ENCODE measurements around the gene CDYL.

The CDYL gene

GRCh38 chr6:4910037-4910760, 134.0 kb downstream of the CDYL start:
- no peak for DNase-seq

GRCh38 chr6:4912559-4912958, 136.4 kb downstream of the CDYL start:
- DNase-seq, result no peak

DNA sequence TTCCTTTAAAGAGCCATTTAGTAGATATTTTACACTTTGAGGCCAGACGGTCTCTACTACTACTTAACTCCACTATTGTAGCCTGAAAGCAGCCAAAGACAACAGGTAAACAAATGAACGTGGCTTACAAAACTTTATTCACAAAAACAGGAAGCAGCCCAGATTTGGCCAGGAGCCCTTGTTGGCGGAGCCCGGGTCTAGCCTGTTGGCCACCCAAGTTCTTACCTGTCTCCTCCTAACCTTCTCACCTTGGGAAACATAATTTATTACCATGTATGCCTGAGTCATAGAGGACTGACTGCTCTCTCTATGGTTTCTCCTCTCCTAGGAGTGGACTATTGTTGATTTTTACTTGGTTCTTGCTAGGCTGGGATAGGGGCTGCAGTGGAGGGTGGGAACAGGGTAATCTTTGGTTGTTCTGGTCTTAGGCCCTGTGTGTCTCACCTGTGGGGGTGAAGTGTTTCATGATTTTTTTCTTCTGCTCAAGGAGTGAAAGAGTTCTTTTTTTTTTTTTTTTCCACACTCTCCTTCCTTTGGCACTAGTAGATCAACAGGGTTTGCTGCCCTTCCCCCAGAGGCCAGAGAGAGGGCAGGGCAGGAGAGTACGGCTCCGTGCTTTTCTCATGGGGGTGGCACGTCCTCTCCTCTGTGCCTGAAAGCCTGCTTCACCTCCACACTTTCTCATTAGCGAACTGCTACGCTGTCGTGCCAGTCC, 137.7 kb downstream of the CDYL start:
- no peak for DNase-seq

DNA sequence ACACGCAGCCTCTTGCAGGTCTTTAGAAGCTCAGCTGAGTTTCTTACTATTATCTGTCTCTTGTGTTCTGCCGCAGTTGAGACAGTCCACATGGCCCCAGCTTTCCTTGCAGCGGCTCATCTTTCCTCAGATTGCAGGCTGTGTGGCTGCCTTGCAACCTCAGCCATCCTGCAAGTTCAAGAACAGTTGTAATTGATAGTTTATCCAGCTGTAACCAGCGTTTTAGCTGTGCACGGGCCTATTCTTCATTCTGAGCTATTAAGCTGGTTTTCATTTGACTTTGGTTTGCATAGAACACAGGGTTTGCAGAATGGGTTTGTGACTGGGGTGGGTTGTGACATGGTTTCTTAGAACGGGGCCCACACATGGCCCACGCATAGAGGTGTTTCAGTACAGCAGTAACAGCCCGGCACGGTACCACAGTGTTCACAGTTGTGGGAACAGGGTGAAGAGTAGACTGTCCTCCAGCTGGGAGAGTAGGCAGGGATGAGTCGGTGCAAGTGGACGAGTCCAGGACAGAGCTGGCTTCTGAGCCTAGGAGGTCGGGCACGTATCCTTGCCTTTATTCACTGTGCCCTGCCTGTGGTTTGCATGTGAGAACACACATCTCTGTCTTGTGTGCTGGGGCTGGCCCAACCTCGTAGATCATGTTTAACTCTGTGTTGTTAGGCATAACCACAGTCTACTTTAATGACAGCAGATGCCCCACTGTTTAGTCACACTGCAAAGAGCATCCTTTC, 138.4 kb downstream of the CDYL start:
- DNase-seq, result no peak

GRCh38 chr6:4916954-4917561, 140.9 kb downstream of the CDYL start:
- no peak for DNase-seq

DNA sequence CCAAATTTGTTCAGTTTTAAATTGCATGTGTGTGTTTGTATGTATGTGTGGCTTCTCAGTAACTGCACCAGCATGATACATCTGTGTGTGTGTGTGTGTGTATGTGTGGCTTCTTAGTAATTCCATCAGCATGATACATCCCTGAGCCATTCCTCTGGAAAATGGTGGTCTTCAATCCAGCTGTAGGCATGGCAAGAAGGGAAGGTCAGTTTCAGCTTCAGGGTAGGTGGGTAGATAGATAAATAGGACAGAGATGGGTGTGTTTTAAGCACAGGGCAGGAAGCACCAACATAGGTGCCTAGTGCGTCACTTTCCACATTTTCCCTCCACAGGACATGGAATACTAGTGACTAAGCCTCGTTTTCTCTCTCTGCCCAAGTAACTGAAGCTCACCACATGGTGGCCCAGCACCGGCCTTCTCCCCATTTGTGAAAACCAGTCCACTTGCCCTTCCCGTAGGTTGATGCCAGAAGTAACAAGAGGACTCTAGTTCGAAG, 144.8 kb downstream of the CDYL start:
- no peak for DNase-seq

DNA sequence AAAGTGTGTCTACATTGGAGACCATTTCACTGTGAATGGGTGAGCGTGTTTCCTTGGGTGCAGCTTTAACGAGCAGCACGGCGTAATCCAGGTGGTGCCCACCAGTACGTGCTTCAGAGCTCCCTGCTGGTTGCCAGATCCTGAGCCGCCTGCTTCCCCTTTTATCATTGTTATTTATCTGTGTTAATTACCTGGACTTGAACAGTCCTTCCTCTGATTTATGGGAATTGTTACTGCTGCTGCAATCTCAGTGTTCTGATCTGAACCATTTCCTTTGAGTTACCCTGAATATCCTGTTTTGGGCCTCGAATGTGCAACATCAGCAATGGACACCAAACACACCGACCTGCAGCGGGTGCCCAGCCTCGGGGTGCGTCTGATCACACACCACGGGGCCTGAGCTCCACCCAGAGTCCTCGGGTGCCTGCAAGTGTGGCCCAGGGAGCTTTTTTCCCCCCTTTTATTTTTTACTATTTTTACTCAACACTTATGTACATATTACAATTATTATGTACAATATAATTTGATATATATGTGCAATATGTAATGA, 146.4 kb downstream of the CDYL start:
- no peak for DNase-seq

DNA sequence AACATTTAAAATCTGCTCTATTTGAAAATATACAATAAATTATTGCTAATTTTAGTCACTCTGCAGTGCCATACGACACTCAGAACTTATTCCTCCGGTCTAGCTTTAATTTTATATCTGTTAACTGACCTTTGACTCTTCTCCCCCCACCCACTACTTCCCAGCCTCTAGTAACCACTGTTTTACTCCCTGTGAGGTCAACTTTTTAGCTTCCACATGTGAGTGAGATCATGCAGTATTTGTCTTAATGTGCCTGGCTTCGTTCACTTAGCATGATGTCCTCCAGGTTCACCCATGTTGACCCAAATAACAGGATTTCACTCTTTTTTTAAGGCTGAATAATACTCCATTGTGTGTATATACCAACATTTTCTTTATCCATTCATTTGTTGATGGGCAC, 146.9 kb downstream of the CDYL start:
- no peak for DNase-seq

- DNase-seq, result no peak
These were observed 148.6 kb downstream of the CDYL start for GRCh38 chr6:4924661-4925271.

DNA sequence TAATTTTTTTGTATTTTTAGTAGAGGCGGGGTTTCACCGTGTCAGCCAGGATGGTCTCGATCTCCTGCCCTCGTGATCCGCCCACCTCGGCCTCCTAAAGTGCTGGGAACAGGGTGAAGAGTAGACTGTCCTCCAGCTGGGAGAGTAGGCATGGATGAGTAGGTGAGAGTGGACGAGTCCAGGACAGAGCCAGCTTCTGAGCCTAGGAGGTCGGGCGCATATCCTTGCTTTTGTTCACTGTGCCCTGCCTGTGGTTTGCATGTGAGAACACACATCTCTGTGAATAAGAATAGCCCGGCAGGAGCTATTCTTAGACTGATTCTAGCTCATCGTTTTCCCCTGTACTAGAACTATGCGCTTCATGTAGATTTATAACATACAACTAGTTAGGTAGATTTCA, 149.4 kb downstream of the CDYL start:
- no peak for DNase-seq

DNA sequence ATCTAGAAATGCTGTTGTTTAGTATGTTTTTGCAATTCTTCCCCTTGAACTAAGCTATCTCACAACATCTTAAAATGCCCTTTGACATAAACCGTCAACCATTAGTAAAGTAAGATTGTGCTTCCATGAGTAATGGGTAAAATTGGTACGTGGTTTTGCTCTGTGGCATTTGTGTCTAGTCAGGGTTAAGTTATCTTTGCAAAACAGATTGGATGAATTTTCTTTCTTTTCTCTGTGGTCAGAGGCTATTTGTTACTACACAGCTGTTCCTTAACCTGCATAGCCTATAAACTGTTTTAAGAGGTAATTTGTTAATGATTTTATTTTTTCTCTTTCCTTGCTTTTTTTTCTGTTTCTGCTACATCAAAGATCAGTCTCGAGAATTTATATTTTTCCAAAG, 152.2 kb downstream of the CDYL start:
- no peak for DNase-seq

GRCh38 chr6:4929097-4929718, 153.0 kb downstream of the CDYL start:
- no peak for DNase-seq

- DNase-seq, result no peak
These were observed 154.0 kb downstream of the CDYL start for GRCh38 chr6:4930025-4930691.

GRCh38 chr6:4931530-4932227, 155.5 kb downstream of the CDYL start:
- no peak for DNase-seq

- no peak for DNase-seq
These were observed 156.2 kb downstream of the CDYL start for GRCh38 chr6:4932228-4932903.

- no peak for DNase-seq
These were observed 159.3 kb downstream of the CDYL start for GRCh38 chr6:4935486-4935885.

DNA sequence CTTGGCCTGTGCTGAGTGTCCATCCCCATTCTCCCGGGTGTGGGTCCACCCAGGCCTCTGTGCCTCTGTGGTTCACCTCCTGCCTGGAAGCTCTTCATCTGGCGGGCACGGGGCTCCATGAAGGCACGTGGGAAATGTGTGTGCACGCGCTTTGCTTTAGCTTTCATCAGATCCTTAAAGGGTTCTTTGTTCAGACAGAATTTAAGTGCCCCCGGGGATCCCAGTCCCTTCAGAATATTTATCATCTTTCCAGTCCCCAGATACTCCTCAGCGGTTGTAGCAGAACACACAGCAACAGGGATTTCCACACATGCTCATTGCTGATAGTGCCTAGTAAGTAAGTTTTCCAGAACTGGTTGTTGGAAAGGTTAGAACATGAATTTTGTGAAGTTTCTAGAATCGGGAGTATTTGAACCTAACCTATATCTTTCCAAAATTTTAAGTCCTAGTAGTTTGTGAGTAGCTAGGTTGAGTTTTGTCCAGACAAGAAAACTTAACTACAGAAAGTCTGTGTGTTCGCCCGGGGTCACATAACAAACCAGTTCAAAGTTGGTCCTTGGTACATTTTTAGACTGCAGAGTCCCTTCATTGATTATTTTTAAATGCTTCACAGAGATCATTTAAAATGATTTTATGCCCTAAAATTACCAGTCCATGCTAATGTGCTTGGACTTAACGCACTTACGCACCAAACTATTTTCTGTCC, 159.9 kb downstream of the CDYL start:
- no peak for DNase-seq

DNA sequence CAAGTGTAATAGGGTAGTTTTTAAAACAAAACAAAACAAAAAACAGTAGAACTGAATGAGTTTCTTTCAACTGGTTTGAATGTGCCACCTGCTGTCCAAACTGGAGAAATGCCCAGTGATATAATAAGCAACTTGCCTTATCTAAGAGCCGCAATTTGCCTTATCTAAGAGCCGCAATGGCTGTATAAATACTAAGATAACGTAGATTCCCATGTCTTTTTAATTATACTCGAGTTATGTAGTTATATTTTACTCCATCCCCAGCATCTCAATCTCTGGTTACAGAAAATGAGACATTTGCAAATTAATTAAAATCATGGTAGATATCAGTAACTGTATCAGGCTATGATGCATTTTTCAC, 160.5 kb downstream of the CDYL start:
- no peak for DNase-seq

DNA sequence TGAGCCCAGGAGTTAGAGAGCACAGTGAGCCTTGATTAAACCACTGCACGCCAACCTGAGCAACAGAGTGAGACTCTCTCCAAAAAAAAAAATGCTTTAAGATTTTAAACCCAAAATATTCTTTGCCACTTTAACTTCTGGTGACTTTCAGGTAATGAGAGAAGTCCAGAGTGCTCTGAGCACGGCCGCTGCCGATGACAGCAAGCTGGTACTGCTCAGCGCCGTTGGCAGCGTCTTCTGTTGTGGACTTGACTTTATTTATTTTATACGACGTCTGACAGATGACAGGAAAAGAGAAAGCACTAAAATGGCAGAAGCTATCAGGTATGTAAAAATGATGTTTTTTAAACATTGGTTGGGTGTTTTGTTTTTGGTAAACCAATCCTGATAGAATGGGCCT, 161.2 kb downstream of the CDYL start:
- no peak for DNase-seq

DNA sequence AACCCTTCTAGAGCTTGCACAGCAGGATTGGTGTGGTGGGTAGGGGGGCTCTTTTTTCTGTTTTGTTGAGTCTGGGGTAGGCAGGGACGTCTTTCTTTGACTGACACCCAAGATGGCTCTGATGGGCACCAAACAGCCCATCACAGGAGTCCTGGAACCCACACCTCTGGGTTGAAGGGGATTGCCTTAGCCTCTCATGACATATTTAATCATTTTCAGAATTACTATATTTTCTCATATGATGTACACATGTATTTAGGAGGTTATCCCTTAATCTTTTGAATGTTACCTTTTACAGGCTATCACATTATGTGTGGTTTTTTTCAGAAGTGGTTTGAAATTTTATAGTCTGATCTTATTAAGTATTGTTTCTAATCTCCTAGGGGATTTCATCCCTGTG, 163.0 kb downstream of the CDYL start:
- DNase-seq, result no peak
